Neural progenitor cell (in vitro differentiated cells): ENCODE measurements around the gene IL37. TPM values are rescaled to one million over a fixed set of nuclear protein-coding genes. Genes with fewer than 3 reads are reported as not detected.

Source experiments
- DNase-seq: peaks from one replicate; pipeline ENCODE4 v3.0.0-alpha.2; 2016; ENCODE audit warnings: low spot score
- H2AFZ ChIP-seq: fragments of 200-600 bp; sonication (generic); replicated peaks from 2 replicates; pipeline ENCODE4 v1.6.1; 2016; ENCODE audit warnings: antibody characterized with exemption
- H3F3A ChIP-seq: fragments of 200-600 bp; sonication (generic); 2 replicates; pipeline ENCODE4 v1.6.1; 2016; ENCODE audit warnings: antibody characterized with exemption, low read depth
- H3K27ac ChIP-seq: fragments of 200-600 bp; sonication (generic); 2 replicates; pipeline ENCODE4 v1.5.1; 2016; ENCODE audit warnings: mild to moderate bottlenecking
- H3K27me3 ChIP-seq: fragments of 200-600 bp; sonication (generic); 2 replicates; pipeline ENCODE4 v1.6.1; 2016; ENCODE audit warnings: mild to moderate bottlenecking, moderate library complexity
- H3K36me3 ChIP-seq: fragments of 200-600 bp; sonication (generic); 2 replicates; pipeline ENCODE4 v1.5.1; 2016
- H3K4me1 ChIP-seq: fragments of 200-600 bp; sonication (generic); 2 replicates; pipeline ENCODE4 v1.6.1; 2016; ENCODE audit warnings: mixed run types
- H3K4me2 ChIP-seq: fragments of 200-600 bp; sonication (generic); 2 replicates; pipeline ENCODE4 v1.6.1; 2016
- H3K4me3 ChIP-seq: fragments of 200-600 bp; sonication (generic); 2 replicates; pipeline ENCODE4 v1.5.1; 2016
- H3K79me2 ChIP-seq: fragments of 200-600 bp; sonication (generic); 2 replicates; pipeline ENCODE4 v1.6.1; 2016; ENCODE audit warnings: low read depth
- H3K9ac ChIP-seq: fragments of 200-600 bp; sonication (generic); 2 replicates; pipeline ENCODE4 v1.6.1; 2016
- H3K9me3 ChIP-seq: fragments of 200-600 bp; sonication (generic); 2 replicates; pipeline ENCODE4 v1.5.1; 2016; ENCODE audit warnings: low read depth
- H4K20me1 ChIP-seq: fragments of 200-600 bp; sonication (generic); 2 replicates; pipeline ENCODE4 v1.6.1; 2016; ENCODE audit warnings: low read depth
- H3K27ac Mint-ChIP-seq: 3 replicates; pipeline ENCODE4 v1.8.0; 2021; ENCODE audit warnings: mixed read lengths
- H3K27me3 Mint-ChIP-seq: 2 replicates; pipeline ENCODE4 v1.8.0; 2022; ENCODE audit warnings: low read depth, mild to moderate bottlenecking, inconsistent platforms, moderate library complexity, mixed read lengths; ENCODE audit not compliant: insufficient read depth
- H3K36me3 Mint-ChIP-seq: 3 replicates; pipeline ENCODE4 v1.8.0; 2021; ENCODE audit warnings: mixed read lengths
- H3K4me1 Mint-ChIP-seq: 3 replicates; pipeline ENCODE4 v1.8.0; 2021; ENCODE audit warnings: mixed read lengths
- H3K4me3 Mint-ChIP-seq: 3 replicates; pipeline ENCODE4 v1.8.0; 2021; ENCODE audit warnings: mild to moderate bottlenecking, moderate library complexity, mixed read lengths
- H3K9me3 Mint-ChIP-seq: 3 replicates; pipeline ENCODE4 v1.8.0; 2020; ENCODE audit warnings: mixed read lengths
- EZH2 ChIP-seq: fragments of 200-600 bp; sonication (generic); IDR thresholded peaks from 2 replicates; pipeline ENCODE4 v1.6.1; 2017; ENCODE audit warnings: antibody characterized with exemption, mild to moderate bottlenecking, moderate library complexity
- EZH2phosphoT487 ChIP-seq: fragments of 200-600 bp; sonication (generic); IDR thresholded peaks from 2 replicates; pipeline ENCODE4 v1.6.1; 2017; ENCODE audit warnings: antibody characterized with exemption
- total RNA-seq: library from RNA; depleted of rRNA; stranded (reverse); fragments of >200 nt; gene quantifications from 2 replicates; pipeline ENCODE4 v1.2.3, GENCODE V29; 2015; ENCODE audit warnings: low replicate concordance
- TF ChIP-seq, protein P1 (sequence below): fragments of 200-600 bp; sonication (generic); IDR thresholded peaks from 2 replicates; pipeline ENCODE4 v1.5.1; 2017; ENCODE audit warnings: antibody characterized with exemption, mild to moderate bottlenecking

IL37 gene
- total RNA-seq, 1 donor from 2014 or later: not detected

DNA sequence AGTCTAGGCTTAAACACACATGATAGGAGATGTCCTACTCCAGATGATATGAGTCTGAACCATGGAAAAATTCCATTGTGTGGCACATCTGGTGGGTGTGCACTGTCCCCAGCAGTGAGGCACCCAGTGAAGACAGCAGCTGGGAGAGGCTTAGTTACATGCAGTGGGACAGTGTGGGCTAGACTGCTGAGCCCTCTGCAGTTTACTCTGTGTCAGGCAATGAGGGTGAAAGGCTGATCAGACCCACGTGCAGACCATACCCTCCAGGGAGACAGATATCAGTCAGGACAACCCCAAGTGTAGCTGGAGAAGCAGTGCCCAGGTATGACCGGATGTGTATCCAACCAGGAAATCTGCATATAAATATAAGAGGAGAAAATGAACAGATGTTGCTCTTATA lies 13.4 kb downstream of the IL37 start:
- Mint-ChIP-seq H3K27ac (no peak overlapping the region), H3K4me3 (no peak overlapping the region), H3K4me1 (no peaks in the 10 kb centered on the region), H3K27me3 (no peaks in the 10 kb centered on the region), H3K36me3 (no peaks in the 10 kb centered on the region), H3K9me3 (no peaks in the 10 kb centered on the region)
- Histone ChIP-seq H3K9me3 (no peaks in the 10 kb centered on the region), H4K20me1 (no peaks in the 10 kb centered on the region), H3K27ac (no peak overlapping the region), H3F3A (no peaks in the 10 kb centered on the region), H3K79me2 (no peaks in the 10 kb centered on the region), H3K27me3 (no peaks in the 10 kb centered on the region), H3K36me3 (no peaks in the 10 kb centered on the region), H3K9ac (no peak overlapping the region), H3K4me3 (no peak overlapping the region), H3K4me1 (no peaks in the 10 kb centered on the region), H3K4me2 (no peak overlapping the region), H2AFZ (no peak overlapping the region)
- DNase-seq: no peak
- TF ChIP-seq EZH2 (no peak), EZH2phosphoT487 (no peak)
- TF ChIP-seq, protein P1, sequence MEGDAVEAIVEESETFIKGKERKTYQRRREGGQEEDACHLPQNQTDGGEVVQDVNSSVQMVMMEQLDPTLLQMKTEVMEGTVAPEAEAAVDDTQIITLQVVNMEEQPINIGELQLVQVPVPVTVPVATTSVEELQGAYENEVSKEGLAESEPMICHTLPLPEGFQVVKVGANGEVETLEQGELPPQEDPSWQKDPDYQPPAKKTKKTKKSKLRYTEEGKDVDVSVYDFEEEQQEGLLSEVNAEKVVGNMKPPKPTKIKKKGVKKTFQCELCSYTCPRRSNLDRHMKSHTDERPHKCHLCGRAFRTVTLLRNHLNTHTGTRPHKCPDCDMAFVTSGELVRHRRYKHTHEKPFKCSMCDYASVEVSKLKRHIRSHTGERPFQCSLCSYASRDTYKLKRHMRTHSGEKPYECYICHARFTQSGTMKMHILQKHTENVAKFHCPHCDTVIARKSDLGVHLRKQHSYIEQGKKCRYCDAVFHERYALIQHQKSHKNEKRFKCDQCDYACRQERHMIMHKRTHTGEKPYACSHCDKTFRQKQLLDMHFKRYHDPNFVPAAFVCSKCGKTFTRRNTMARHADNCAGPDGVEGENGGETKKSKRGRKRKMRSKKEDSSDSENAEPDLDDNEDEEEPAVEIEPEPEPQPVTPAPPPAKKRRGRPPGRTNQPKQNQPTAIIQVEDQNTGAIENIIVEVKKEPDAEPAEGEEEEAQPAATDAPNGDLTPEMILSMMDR: no peak

DNA sequence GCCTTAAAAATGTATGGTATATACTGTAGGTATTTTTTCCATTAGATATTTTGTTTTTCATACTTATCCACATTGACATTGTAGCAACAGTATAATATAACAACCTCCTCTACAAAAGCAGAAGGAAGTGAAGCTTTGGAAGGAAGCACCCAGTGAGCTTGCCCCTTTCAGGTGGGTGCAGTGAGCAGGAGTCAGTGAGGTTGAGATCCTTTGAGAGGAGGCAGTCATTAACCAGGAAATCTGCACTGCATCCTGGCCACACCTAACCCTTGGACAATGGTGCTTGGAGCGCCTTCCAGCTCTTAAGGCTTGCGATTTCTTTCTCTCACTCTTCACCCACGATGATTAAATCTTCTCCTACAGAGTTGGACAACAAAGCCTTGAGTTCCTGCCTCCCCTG lies 13.9 kb downstream of the IL37 start:
- Histone ChIP-seq H3K27ac (no peak overlapping the region), H2AFZ (no peak overlapping the region), H3K79me2 (no peaks in the 10 kb centered on the region), H3K4me1 (no peaks in the 10 kb centered on the region), H3K9me3 (no peaks in the 10 kb centered on the region), H3K36me3 (no peaks in the 10 kb centered on the region), H3K27me3 (no peaks in the 10 kb centered on the region), H3K9ac (no peak overlapping the region), H3K4me2 (no peak overlapping the region), H3K4me3 (no peak overlapping the region), H4K20me1 (no peaks in the 10 kb centered on the region), H3F3A (no peaks in the 10 kb centered on the region)
- TF ChIP-seq, protein P1: no peak
- TF ChIP-seq EZH2: no peak
- no peak for TF ChIP-seq EZH2phosphoT487
- no peaks in the 10 kb centered on the region for H3K36me3 Mint-ChIP-seq
- H3K27me3 Mint-ChIP-seq: no peaks in the 10 kb centered on the region
- H3K9me3 Mint-ChIP-seq: no peaks in the 10 kb centered on the region
- H3K27ac Mint-ChIP-seq: no peak overlapping the region
- no peak for DNase-seq
- H3K4me1 Mint-ChIP-seq: no peaks in the 10 kb centered on the region
- H3K4me3 Mint-ChIP-seq: no peak overlapping the region

DNA sequence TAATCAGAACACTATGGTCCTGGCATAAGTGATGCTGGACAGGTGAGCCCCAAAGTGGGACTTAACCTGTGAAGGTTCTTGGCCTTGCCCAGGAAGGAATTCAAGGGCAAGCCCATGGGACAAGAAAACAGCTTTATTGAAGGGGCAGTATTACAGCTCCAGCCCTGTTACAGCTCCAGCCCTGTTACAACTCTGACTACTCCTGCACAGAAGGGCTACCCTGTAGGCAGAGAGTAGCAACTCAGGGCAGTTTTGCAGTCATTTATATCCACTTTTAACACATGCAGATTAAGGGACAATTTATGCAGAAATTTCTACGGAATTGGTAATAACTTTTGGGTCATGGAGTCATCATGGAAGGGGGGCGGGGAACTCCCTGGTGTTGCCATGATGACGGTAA lies 15.7 kb downstream of the IL37 start:
- Histone ChIP-seq H3K79me2 (no peaks in the 10 kb centered on the region), H3F3A (no peaks in the 10 kb centered on the region), H3K27ac (no peak overlapping the region), H2AFZ (no peak overlapping the region), H3K27me3 (no peaks in the 10 kb centered on the region), H3K4me3 (no peak overlapping the region), H3K36me3 (no peaks in the 10 kb centered on the region), H3K9me3 (no peaks in the 10 kb centered on the region), H3K9ac (no peak overlapping the region), H4K20me1 (no peaks in the 10 kb centered on the region), H3K4me1 (no peaks in the 10 kb centered on the region), H3K4me2 (no peak overlapping the region)
- DNase-seq: no peak
- Mint-ChIP-seq H3K27ac (no peak overlapping the region), H3K4me1 (no peaks in the 10 kb centered on the region), H3K36me3 (no peaks in the 10 kb centered on the region), H3K9me3 (no peaks in the 10 kb centered on the region), H3K27me3 (peaks cover under 1% of the 10 kb centered on the region), H3K4me3 (no peak overlapping the region)
- TF ChIP-seq EZH2phosphoT487 (no peak), EZH2 (no peak)
- TF ChIP-seq, protein P1: no peak

DNA sequence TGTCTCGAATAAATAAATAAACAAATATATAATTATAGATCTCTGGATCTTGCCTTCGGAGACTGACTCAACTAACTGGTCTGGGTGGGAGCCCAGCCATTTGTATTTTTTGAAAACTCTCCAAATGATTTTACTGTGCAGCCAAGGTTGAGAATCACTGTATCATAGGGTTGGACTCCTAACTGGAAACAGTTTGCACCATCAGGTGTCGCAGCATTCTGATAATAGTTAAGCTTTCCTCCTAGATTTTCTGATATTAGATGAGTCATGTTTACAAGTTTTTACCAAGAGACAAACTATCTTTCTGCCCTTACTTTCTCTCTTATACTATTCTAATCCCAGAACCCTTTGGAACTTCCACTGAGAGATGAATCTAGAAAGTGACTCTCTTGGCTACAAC lies 16.8 kb downstream of the IL37 start:
- no peaks in the 10 kb centered on the region for H3K79me2 ChIP-seq
- no peak overlapping the region for H3K27ac Mint-ChIP-seq
- no peak for DNase-seq
- H3K27me3 Mint-ChIP-seq: peaks cover 2% of the 10 kb centered on the region
- no peak overlapping the region for H3K27ac ChIP-seq
- H3K4me2 ChIP-seq: no peak overlapping the region
- H3K27me3 ChIP-seq: no peaks in the 10 kb centered on the region
- H3K4me1 Mint-ChIP-seq: peaks cover 2% of the 10 kb centered on the region
- no peaks in the 10 kb centered on the region for H3K4me1 ChIP-seq
- no peak overlapping the region for H3K4me3 ChIP-seq
- H3K9me3 Mint-ChIP-seq: no peaks in the 10 kb centered on the region
- H3F3A ChIP-seq: no peaks in the 10 kb centered on the region
- no peaks in the 10 kb centered on the region for H3K36me3 ChIP-seq
- no peak overlapping the region for H3K4me3 Mint-ChIP-seq
- no peaks in the 10 kb centered on the region for H4K20me1 ChIP-seq
- H3K9ac ChIP-seq: no peak overlapping the region
- no peak overlapping the region for H2AFZ ChIP-seq
- TF ChIP-seq EZH2phosphoT487: no peak
- TF ChIP-seq, protein P1: no peak
- TF ChIP-seq EZH2: no peak
- H3K36me3 Mint-ChIP-seq: no peaks in the 10 kb centered on the region
- no peaks in the 10 kb centered on the region for H3K9me3 ChIP-seq
